GM21737 (cell line): ENCODE measurements around the gene ILF3.
"Not testable (repeated sequence)": the region's sequence is repeated elsewhere in the genome, so short reads cannot be mapped to it uniquely, and the experiment has no call there.

Experiments used
- ATAC-seq: cut with Tn5 transposase; IDR thresholded peaks from one replicate; pipeline ENCODE4 v1.9.1; 2021; ENCODE audit warnings: mild to moderate bottlenecking, moderate library complexity; ENCODE audit not compliant: unreplicated experiment

The ILF3 gene

DNA sequence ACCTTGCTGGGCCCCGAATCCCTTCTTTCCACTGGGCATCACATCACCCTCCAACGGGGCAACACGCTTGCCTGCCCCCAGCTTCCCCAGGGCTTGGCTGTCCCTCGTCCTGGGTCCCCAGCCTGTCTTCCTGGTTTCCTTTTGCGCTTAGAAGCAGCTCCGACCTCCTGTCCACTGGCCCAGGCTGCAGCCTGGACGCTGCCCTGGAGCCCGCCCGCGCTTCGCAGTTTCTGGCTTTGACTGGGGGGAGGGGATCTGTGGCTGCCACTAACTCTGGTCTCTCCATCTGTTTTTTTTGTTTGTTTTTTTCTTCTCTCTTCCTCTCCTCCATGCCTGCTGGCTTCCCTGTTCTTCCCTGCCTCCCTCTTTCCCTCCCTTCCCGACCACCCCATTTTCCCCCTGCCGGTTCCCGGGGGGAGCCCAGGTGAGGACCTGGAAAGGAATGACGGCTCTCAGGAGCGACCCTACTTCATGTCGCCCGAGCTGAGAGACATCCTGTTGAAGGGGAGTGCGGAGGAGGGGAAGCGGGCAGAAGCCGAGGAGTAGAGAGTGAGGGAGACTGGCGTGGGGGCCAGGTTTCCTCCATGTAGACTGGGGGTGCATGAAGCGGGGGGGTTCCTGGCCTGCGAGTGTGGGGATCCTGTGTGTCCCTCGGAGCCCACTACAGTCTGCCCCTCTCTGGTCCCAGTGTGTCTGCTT, 11.5 kb upstream of the ILF3 start:
- ATAC-seq, result no peak

DNA sequence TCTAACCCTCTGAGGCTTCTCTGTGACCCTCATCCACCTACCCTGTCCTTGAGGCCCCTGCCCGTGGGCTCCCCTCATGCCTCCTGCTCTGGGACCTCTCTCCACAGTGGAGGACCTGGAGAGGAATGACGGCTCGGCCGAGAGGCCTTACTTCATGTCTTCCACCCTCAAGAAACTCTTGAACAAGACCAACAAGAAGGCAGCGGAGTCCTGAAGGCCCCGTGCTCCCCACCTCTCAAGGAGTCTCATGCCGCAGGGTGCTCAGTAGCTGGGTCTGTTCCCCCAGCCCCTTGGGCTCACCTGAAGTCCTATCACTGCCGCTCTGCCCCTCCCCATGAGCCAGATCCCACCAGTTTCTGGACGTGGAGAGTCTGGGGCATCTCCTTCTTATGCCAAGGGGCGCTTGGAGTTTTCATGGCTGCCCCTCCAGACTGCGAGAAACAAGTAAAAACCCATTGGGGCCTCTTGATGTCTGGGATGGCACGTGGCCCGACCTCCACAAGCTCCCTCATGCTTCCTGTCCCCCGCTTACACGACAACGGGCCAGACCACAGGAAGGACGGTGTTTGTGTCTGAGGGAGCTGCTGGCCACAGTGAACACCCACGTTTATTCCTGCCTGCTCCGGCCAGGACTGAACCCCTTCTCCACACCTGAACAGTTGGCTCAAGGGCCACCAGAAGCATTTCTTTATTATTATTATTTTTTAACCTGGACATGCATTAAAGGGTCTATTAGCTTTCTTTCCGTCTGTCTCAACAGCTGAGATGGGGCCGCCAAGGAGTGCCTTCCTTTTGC, 10.8 kb upstream of the ILF3 start:
- no peak for ATAC-seq

DNA sequence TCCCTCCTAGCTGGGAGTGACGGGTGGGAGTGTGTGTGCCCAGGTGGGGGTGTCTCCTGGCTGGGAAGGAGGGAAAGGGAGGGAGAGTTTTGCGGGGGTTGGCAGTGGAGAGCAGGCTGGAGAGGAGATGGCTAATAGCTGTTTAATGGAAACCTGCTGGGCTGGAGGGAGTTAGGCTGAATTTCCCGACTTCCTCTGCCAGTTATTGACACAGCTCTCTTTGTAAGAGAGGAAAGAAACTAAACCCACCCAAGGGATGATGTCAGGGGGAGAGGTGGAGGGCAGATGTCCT, 10.2 kb upstream of the ILF3 start:
- ATAC-seq, result no peak

DNA sequence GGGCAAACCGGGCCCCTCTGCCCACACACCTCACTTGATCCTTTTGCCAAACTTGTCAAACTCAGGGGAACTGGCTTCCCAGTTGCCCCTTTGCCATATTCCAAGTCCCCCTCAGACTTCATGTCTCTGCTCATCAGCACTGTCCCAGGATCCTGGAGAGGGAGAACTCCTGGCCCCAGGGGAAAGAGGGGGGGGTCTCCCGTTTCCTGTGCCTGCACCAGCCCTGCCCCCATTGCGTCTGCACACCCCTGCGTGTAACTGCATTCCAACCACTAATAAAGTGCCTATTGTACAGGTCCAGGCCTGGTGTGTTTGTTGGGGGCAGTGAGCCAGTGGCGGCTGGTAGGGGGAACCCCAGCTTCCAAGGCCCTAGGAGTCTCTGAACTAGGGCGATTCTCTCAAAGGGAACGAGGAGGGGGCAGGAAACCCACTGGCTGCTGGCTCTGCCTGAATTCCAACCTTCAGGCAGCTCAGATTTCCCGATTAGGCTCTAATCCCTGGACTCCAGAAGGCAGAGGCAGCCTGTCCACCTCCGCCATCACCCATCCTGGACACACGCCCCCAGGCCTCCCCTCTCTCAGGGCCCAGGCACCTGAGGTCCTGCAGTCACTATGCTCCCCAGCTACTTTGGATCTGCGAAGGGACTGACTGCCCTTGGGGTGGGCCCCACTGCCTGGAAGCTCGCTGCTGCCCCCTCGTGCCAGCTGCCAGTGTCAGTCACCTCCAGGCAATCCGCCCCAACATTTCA, 9.7 kb upstream of the ILF3 start:
- ATAC-seq, result no peak

DNA sequence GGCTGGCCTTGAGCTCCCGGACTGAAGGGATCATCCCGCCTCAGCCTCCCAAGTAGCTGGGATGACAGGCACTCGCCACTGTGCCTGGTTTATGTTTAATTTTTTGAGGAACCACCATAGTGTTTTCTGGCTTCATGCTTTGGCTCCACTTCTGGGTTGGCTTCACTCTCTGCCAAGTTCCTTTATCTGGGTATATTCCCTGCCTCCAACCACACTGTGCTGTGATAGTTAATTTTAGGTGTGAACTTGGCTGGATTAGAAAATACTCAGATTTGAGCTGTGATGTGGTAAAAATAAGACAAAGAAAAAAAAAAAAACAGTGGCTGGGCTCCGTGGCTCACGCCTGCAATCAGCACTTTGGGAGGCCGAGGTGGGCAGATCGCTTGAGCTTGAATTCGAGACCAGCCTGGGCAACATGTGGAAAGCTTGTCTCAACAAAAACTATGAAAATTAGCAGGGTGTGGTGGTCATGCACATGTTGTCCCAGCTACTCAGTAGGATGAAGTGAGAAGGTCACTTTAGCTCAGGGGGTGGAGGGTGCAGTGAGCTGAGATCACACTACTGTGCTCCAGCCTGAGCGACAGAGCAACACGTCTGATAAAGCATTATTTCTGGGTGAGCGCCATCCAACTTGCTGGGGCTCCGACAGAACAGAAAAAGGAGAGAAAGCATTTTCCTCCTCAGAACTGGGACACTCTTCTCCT, 7.5 kb upstream of the ILF3 start:
- ATAC-seq, result no peak

DNA sequence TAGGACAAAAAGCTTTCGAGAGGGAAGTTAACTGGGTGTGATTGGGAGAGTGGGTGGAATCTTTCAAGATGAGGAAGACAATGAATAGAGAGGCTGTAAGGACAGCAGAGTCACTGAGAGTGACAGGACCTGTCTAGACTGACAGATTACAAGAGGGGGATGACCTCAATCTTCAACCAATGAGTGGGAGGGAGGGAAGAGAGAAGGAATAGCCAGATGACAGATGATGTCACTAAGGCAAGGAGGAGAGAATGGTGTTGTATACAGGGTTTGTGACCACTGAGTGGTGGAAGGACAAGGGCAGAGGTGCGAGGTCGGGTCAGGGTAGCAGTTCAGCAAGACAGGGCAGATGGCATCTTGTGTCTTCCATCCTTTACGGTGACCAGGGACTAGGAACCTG, 5.8 kb upstream of the ILF3 start:
- ATAC-seq, result no peak

DNA sequence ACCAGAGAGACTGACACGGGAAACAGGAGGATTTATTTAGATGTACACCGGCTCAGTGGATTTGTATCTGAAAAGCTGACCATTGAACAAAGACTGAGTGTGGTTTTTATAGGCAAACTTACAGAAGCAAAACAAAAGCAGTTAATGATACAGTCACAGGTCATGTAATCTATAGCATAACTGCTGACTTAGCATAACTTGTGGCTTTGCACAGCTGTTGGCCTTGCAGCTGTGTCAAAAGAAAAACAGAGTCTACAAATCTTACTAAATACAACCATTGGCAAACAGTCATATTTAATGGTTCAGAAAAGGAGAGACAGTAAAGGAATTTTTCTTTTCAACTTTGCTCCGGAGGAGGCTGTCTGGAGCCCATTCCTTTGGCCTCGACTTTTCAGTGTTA, 2.3 kb upstream of the ILF3 start:
- no peak for ATAC-seq

DNA sequence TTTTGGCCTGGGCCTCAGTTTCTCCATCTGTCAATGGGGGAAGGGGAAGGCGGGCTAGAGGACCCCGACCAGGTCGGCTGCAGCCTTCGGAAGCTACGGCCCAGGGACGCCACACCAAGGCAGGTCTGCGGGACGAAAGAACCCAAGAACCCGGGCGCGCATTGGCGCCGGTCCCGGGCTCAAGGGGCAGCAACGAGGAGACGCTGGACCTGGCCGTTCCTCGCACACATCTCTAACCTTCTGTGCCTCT, 739 bp upstream of the ILF3 start:
- no peak for ATAC-seq

DNA sequence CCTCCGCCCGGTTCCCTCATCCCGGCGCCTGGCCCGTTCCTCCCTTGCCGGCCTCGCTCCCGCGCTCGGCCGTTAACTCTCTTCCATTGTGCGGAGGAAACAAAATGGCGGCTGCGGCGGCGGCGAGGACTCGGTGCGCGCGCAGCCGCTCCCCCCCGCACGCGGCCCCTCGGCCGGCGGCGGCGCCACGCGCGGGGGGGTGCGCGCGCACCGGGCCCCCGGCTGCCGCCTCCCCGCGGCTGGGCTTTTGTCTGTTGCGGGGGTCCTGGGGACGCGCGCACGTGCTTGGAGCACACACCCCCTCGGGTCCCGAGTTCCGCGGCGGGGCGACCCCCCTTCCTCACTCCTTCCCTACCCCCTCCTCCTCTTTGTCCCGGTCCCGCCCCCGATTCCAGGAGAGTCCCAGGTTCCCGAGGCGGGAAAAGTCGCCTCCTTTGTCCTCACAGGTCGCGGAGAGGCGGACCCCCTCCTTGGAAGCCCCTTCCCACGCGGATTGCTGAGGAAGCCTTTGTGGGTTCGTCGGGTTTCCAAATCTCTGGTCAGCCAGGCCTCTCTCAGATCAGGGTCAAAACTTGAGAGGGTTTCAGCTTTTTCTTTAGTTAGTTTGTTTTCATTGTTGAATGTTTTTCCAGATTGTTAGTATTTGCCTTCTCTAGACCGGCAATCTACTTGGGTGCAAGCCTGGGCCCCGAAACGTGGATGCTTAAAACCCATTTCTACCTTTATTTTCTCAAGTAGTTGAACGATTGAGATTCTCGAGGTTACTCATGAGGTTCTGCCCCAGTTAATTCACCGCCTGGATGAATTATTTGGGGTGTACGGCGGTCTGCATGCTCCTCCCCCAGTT, 687 bp downstream of the ILF3 start:
- ATAC-seq, result no peak

DNA sequence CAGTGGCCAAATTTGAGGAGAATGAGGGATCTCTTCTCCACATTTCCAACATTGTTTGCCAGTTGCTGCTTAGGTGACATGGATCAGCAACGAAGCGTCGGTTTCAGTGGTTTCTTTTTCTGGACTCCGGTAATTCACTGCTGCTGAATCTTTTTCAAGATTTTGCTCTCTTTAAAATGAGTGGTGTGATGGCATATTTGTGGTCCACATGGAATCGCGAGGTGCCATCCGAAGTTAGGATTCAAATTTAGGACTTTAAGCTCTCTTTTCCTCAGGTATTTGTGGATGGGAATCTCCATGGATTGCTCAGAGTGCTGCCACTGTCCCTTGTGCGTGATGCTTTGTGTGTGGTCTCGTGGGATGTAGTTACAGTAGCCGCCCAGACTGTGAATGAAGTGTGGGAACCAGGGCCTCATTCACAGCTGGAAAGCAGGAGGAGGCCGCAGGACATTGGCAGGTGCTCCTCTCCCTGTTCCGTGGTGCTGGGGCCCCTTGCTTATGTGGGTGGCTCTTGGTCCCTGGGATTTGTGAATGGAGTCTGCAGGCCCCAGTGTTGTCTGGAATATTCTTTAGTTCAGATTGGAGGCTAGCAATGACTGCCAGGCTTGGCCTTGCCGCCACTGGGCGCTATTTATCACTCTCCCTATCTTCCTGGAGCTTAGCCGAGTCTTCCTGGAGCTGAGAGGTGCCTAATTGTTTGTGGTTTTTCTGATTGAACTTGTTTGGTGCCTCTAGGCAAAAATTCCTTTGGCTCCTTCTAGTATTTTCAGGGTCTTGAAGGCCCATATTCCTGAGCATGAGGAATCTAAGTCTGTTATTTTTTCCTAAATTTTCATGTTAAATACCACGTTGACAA, 1.5 kb downstream of the ILF3 start:
- no peak for ATAC-seq

DNA sequence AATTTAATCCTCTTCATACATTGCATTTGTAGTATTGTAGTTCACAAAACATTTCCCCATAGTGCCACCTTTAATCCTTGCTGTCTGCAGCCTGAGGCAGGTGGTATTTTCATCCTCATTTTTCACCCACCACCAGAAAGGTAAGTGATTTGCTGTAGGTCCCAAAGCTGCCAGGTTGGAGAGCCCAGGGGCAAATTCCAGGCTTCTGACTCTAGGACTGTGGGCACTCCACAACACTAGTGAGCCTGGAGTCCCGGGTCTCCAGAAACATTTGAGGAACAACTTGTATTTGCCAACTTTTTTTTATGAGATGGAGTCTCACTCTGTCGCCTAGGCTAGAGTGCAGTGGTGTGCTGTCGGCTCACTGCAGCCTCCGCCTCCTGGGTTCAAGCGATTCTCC, 6.2 kb downstream of the ILF3 start:
- ATAC-seq, result no peak

DNA sequence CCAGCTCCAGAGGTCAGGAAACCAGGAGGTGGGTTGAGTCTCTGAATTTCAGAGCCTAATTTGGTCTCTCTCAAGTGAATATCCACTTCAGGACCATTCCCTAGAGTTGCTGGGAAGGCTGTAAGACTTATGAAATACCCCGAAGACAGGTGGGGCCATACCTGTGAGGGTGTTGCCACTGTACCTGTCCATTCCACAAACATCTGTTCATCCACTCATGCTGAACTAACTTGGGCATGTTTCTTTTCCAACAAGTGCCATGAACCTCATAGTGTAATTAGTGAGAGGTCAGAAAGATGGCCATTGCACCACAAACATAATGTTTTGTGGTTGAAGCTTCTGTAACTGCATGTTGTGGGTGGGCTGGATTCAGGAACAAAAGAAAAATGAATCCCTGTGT, 7.8 kb downstream of the ILF3 start:
- no peak for ATAC-seq

DNA sequence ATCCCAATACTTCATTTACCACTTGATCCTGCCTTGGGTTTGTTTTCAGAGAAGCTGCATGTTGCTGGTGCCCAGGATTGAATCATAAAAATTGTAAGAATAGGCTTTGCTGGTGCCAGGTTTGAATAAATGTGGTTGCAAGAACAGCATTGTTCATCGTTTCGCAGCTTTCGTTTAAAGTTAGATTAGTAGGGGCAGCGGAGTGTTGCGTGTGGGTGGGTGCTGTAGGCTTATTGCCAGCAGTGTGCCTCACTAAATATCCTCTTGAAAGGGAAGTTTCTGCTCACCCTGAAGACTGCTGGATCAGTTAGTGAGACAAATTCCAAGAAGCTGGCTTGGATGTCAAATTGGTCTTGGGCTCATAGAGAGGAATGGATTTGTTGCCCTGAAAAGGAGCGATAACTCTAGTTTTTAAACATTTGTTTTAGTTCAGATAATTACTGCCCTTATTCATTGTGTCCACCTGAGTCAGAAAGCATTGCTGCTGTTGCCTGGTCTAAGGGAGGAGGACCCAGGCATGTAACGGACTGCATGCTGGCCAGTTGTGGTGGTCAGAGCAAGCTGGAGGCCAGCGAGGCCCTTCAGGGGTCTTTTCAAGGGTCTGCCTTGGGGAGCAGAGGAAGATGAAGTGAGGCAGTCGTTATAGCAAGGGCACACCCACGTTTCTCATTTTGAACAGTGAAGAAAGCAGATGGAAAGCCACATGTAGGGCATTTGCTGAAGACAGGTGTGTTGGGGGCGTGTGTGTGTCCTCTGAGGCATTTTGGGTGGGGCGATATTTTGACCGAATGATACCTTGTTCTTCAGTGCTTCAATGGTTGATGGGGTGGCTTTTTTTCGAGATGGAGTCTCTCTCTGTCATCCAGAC, 8.5 kb downstream of the ILF3 start:
- ATAC-seq, result no peak

DNA sequence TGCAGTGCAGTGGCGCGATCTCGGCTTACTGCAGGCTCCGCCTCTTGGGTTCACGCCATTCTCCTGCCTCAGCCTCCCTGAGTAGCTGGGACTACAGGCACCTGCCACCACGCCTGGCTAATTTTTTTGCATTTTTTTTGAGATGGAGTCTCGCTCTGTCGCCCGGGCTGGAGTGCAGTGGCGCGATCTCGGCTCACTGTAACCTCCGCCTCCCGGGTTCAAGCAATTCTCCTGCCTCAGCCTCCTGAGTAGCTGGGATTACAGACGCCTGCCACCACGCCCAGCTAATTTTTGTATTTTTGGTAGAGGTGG, 9.1 kb downstream of the ILF3 start:
- ATAC-seq, result not testable (repeated sequence)

DNA sequence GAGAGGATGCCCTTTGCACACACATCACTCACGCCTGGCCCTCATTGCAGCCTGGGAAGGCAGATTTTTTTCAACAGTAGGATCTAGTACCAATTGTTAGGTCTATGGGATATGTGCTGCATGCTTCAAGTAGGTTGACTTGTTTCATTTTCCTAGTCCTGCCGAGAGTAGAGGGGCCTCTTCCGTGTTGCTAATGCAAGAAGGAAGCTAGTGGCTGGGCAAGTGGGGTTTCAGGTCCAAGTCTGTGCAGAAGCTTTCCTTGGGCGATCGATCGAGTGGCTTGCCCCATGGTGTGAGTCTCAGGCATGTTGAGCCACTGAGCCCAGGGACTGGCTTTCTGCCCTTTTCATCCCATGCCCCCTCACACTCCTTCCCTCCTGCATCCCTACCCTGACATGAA, 13.7 kb downstream of the ILF3 start:
- ATAC-seq, result no peak

DNA sequence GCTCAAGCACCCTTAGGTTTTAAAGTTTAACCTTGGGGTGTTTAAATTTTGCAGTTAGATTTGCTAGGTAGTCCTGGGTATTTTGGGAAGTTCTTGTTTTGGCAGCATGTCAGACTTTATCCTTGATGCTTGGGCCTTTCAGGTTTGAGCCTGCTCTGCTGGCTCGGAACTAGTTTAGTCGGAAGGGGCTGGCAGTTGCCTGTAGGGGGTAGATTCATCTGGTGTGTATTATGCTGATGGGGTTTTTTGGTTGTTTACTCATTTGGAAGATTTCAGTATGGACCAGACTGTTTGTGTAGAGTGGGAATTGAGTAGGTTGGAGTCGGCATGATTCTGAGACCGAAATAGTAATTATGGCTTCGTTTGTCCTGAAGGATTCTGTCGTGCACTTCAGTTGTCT, 15.1 kb downstream of the ILF3 start:
- no peak for ATAC-seq

DNA sequence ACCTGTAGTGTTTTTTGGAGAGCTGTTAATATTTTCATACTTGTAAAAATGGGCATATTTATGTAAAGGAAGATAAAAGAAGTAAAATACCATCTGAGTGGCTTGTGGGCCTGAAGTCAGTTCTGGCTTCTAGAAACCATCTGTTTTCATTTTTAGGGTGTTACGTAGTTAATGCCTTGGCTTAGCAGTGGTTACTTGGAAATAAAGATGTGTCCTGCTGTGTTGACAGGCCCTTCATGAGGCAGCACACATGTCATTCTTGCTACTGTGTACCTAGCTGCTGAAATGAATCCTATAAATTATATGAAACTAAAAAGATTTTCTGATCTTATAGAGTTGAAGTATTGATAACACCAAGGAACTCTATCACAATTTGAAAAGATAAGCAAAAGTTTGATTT, 16.0 kb downstream of the ILF3 start:
- no peak for ATAC-seq

DNA sequence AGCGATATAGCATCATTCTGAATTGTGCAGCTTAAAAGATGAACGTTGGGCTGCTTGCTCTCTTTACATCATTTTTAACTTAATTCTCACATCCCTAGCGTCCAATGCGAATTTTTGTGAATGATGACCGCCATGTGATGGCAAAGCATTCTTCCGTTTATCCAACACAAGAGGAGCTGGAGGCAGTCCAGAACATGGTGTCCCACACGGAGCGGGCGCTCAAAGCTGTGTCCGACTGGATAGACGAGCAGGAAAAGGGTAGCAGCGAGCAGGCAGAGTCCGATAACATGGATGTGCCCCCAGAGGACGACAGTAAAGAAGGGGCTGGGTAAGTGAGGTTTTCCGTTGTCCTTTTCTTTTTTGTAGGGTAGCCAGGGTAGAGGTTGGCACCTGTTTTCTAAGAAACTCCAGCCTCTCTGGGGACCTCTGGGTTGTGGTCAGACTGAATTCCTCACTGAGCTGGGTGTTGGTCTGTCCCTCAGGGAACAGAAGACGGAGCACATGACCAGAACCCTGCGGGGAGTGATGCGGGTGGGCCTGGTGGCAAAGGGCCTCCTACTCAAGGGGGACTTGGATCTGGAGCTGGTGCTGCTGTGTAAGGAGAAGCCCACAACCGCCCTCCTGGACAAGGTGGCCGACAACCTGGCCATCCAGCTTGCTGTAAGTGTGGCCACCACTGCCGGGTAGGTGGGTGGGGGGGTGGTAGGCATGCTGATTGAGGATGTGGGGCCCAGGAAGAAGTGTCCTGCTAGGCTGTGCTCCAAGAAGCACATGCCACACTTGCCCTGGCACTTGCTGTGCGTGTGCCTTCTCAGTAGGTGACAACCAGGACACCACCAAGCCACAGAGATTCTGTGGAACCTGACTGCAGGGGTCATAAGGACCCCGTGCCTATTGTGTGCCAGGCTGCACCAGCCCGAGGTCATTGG, 17.0 kb downstream of the ILF3 start:
- ATAC-seq, result no peak
